Astrocyte of the spinal cord (primary cell): ENCODE results near the gene SYN1.

ENCODE experiments used
- DNase-seq: peaks from one replicate; pipeline ENCODE4 v3.0.0; 2011; ENCODE audit warnings: low read depth, low spot score
- H3K4me3 ChIP-seq: 2 replicates; pipeline ENCODE4 v1.5.1; 2011; ENCODE audit warnings: low read depth, mild to moderate bottlenecking, low read length, moderate library complexity
- CTCF ChIP-seq: IDR thresholded peaks from 2 replicates; pipeline ENCODE4 v1.5.1; 2012; ENCODE audit warnings: low read depth, mild to moderate bottlenecking, low read length, inconsistent platforms
- in situ Hi-C: cut with HindIII; loops from 2 replicates; pipeline ENCODE4 v1.10.0; 2017; ENCODE audit warnings: low sequenced_read_pairs

SYN1 gene

DNA sequence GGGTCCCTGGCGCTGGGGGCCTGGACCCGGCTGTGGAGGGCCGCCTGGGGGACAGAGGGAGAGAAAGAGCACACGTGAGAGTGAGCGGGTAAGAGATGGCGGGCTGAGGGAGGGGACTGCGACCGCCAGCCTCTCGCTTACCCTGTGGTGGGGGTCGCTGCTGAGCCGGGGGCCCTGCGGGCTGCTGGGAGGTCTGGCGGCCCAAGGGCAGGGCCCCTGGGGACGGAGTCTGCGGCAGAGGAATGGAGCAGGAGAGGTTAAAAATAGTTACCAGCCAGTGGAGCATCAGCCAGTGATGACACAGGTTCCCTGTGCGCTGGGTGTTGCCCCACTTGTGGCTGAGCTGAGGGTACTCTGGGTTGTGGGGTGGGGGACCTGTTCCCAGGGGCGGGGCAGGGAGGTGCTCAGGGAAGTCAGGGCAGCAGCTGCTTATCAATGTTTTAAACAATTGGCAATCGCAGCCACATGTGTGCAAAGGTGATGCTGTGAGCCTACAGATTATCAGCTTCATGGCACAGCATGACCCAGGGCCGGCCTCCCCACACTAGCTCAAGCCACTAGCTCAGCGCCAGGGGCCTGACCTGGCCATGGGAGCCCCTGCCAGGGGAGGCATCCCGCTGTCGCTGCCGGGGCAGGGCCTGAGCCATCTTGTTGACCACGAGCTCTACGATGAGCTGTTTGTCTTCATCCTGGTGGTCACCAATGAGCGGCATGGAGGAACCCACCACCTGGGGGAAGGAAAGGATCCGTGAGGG is 44.9 kb downstream of the SYN1 start:
- no peak for TF ChIP-seq CTCF
- H3K4me3 ChIP-seq = no peak overlapping the region

DNA sequence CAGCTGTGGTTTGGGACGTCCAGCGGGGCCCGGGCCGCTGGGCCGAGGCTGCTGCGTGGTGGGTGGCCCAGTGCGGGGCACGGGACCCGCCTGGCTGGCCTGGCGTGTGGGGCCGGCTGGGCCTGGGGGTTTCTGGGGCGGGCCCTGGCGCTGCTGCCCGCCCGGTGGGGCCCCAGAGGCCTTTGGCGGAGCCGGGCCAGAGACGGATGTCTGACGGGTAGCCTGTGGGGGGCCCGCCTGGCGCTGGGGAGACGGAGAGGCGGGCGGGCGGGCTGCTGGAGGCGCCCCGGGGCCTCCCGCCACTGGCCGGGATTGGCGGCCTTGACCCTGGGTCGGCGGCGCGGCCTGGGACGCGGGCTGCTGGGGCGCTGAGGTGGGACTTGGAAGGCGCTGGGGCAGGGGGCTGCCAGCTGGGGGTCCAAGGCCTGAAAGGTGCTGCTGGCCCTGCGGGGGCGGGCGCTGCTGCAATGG is 45.5 kb downstream of the SYN1 start:
- no peak for DNase-seq
- in situ Hi-C loops = no loop called here
- no peak for TF ChIP-seq CTCF
- H3K4me3 ChIP-seq = no peak overlapping the region

More for the DNA sequence above, 44.9 kb downstream of the SYN1 start:
- DNase-seq = no peak
- in situ Hi-C loops = no loop called here

DNA sequence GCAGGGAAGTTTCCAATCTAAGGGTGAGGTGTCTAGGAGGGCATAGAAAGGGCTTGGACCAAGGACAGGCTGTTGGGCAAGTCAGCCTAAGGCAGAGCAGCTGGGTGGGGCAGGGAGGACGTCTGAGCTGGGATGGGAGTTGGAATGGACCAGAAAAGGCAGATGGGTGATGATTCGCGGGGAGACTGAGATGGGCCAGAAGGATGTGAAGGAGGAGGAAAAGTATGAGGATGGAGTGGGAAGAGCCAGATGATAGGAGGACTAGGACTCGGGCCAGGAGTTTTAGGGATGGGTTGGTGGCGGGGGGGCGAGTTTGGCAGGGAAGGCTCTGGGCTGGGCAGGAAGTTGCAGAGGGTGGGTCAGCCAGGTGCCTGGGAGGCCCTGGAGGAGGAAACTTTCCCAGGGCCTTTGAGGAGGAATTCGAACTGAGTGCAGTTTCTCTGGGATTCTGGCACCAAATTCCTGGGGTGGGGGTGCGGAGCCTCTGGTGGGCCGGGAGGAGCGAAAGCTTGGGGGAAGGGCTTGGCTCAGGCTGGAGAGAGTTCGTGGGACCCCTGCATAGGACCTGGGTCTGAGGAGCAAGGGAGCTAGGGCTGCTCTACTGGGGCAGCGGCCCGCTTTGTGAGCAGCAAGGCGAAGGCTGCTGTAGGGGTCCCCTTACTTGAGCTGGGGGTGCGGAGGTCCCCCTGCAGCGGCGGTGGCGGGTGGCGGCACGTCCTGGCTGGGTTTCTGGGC is 46.1 kb downstream of the SYN1 start:
- no peak overlapping the region for H3K4me3 ChIP-seq
- DNase-seq = peak; percentile 39
- no peak for TF ChIP-seq CTCF
- in situ Hi-C loops = no loop called here

GRCh38 chrX:47572773-47573340 is 46.8 kb downstream of the SYN1 start:
- no peak overlapping the region for H3K4me3 ChIP-seq
- no peak for DNase-seq
- no peak for TF ChIP-seq CTCF
- in situ Hi-C loops = no loop called here

DNA sequence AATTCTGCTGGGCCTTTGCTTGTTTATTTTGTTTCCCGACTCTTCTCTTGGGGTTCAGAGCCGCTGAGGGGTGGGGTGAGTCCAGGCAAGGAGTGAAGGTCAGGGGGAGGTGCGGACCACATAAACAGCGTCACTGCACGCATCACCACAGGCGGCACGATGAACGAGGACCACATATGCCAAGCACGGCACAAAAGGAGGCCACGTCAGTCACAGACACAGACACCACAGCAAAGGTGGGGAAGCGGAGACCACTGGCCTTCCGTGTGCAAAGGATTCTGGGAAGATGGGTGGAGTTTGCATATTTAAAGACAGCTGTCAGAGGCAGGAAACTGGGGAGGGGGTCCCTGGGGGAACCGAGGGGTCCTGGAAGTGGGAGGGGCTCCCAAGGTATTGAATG is 47.8 kb downstream of the SYN1 start:
- no peak for DNase-seq
- no peak overlapping the region for H3K4me3 ChIP-seq
- TF ChIP-seq CTCF = no peak
- in situ Hi-C loops = no loop called here

- no peak overlapping the region for H3K4me3 ChIP-seq
- in situ Hi-C loops = no loop called here
- DNase-seq = no peak
- no peak for TF ChIP-seq CTCF
Observed at GRCh38 chrX:47571215-47571614, 48.4 kb downstream of the SYN1 start.
